NCI-H460 (cell line): ENCODE data around the gene HSPA1B. TPM values are rescaled to one million over a fixed set of nuclear protein-coding genes. Genes with fewer than 3 reads are reported as not detected.
"Not testable (repeated sequence)": the region's sequence is repeated elsewhere in the genome, so short reads cannot be mapped to it uniquely, and the experiment has no call there.

Experiments used
- DNase-seq: peaks from one replicate; pipeline ENCODE4 v3.0.0-alpha.2; 2016; ENCODE audit warnings: low read depth; ENCODE audit errors: extremely low read depth
- total RNA-seq: library from RNA; depleted of rRNA; stranded (reverse); fragments of >200 nt; shearing (Covaris generic); gene quantifications from 2 replicates; pipeline ENCODE4 v1.2.3, GENCODE V29; 2014

The HSPA1B gene
- total RNA-seq, 1 experiment from 2014 or later, result 58.3 TPM

- not testable (repeated sequence) for DNase-seq
These were observed 24.6 kb downstream of the HSPA1B start for GRCh38 chr6:31851980-31852718.

- DNase-seq, result not testable (repeated sequence)
These were observed 30.2 kb downstream of the HSPA1B start for GRCh38 chr6:31857774-31858173.

GRCh38 chr6:31858707-31859106, 31.2 kb downstream of the HSPA1B start:
- DNase-seq, result no peak

- no peak for DNase-seq
These were observed 32.4 kb downstream of the HSPA1B start for GRCh38 chr6:31859923-31860322.

- no peak for DNase-seq
These were observed 32.8 kb downstream of the HSPA1B start for GRCh38 chr6:31860349-31860748.

GRCh38 chr6:31861150-31861549, 33.6 kb downstream of the HSPA1B start:
- DNase-seq, result no peak

- DNase-seq, result no peak
These were observed 34.4 kb downstream of the HSPA1B start for GRCh38 chr6:31861919-31862343.

GRCh38 chr6:31862344-31863235, 35.1 kb downstream of the HSPA1B start, which contains the start of gene NEU1:
Gene NEU1, minus strand, starts transcription at chr6:31862821. Its CDS starts 45 bp downstream, at chr6:31862776.
- peak; percentile 99 for DNase-seq

GRCh38 chr6:31864123-31864562, 36.6 kb downstream of the HSPA1B start:
- DNase-seq, result not testable (repeated sequence)

- DNase-seq, result no peak
These were observed 37.3 kb downstream of the HSPA1B start for GRCh38 chr6:31864818-31865204.

GRCh38 chr6:31865205-31866118, 37.9 kb downstream of the HSPA1B start:
- DNase-seq, result no peak

GRCh38 chr6:31868658-31868971, 41.1 kb downstream of the HSPA1B start:
- DNase-seq, result not testable (repeated sequence)

- no peak for DNase-seq
These were observed 41.8 kb downstream of the HSPA1B start for GRCh38 chr6:31869343-31869742.

GRCh38 chr6:31870385-31870921, 42.9 kb downstream of the HSPA1B start:
- DNase-seq, result no peak

GRCh38 chr6:31871046-31871659, 43.6 kb downstream of the HSPA1B start:
- no peak for DNase-seq

GRCh38 chr6:31874084-31874670, 46.6 kb downstream of the HSPA1B start:
- no peak for DNase-seq

- DNase-seq, result no peak
These were observed 47.5 kb downstream of the HSPA1B start for GRCh38 chr6:31874836-31875572.

GRCh38 chr6:31875877-31876276, 48.3 kb downstream of the HSPA1B start:
- no peak for DNase-seq

GRCh38 chr6:31876357-31876756, 48.8 kb downstream of the HSPA1B start:
- DNase-seq, result no peak
